ENCODE results near the gene NPHP4.

The NPHP4 gene

DNA sequence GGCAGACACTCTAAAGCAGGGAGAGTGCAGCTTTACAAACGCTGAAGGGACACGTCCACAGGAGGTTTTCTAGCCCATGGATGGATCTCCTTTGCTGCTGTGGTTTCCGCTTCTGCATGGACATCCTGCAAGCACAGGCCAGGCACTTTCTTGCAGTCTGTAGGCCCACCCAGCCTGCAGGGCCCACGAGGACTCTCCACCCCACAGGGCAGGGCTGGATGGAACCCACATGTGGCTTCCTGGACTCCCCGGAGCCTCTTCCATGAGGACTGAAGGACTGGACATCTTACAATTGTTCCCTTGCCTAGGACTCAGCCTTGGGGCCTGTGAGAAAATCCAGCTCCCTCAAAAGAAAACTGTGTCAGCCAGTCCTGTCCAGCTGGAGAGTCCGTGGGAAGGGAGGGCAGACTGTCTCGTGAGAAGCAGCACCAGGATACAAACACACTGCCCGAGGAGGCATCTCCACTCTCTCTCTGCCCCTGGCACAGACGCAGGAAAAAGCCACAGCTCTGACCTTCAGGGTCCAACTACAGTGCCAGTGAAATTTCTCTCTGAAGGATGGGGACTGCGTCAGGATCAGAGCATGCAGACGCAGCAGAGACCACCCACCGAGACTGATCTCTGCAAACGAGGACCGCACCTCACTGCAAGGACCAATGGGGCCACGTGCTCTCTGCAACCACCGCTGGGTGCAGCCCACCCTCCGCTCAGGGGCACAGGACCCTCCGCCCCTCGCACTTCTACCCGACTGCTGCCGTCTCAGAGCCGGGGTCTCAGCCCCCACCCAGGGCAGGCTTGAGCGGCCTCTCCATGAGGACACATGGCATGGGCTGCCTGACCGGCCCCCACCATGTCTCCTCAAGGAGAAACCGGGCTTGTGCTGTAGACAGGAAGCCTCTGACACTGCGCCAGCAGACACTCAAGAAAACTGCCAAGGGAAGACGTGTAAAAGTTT lies 130.1 kb downstream of the NPHP4 start:
- TF ChIP-seq, protein P1, sequence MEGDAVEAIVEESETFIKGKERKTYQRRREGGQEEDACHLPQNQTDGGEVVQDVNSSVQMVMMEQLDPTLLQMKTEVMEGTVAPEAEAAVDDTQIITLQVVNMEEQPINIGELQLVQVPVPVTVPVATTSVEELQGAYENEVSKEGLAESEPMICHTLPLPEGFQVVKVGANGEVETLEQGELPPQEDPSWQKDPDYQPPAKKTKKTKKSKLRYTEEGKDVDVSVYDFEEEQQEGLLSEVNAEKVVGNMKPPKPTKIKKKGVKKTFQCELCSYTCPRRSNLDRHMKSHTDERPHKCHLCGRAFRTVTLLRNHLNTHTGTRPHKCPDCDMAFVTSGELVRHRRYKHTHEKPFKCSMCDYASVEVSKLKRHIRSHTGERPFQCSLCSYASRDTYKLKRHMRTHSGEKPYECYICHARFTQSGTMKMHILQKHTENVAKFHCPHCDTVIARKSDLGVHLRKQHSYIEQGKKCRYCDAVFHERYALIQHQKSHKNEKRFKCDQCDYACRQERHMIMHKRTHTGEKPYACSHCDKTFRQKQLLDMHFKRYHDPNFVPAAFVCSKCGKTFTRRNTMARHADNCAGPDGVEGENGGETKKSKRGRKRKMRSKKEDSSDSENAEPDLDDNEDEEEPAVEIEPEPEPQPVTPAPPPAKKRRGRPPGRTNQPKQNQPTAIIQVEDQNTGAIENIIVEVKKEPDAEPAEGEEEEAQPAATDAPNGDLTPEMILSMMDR (conservative IDR thresholded peaks at IDR 0.05; ENCODE audit: low read depth) = no peak
- H3K27ac ChIP-seq = no peak overlapping the region
- ChIA-PET POLR2A (ENCODE audit: low non-redundant PET) (no interaction called here), CTCF (interaction anchor here (0.6 kb wide), 1 partner anchor 108 kb away, joined by 3 read pairs; no protein-coding TSS in a partner anchor)
- no peak for DNase-seq (ENCODE audit: low spot score)

DNA sequence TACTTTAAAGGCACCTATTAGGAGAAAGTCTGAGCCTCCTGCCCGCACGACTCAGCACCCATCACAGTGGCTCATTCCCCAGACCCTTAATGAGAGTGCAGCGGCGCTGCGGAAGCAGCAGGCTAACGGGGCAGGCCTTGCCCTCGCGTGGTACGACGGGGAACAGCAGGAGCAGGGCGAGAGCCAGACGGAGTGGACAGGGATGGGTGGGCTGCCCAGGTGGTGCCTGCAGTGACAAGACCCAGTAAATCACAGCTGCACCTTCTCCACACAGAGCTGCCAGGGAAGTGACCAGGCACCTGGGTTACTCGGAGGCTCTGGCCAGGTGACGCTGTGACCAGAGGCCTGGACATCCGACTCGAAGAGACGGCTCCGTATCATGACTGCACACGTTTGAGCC lies 131.9 kb downstream of the NPHP4 start:
- ChIA-PET CTCF (interaction anchor here (0.5 kb wide), 1 partner anchor 34 kb away, joined by 3 read pairs; no protein-coding TSS in a partner anchor), POLR2A (ENCODE audit: low non-redundant PET) (no interaction called here)
- TF ChIP-seq, protein P1 (conservative IDR thresholded peaks at IDR 0.05; ENCODE audit: low read depth) = no peak
- no peak overlapping the region for H3K27ac ChIP-seq
- no peak for DNase-seq (ENCODE audit: low spot score)

DNA sequence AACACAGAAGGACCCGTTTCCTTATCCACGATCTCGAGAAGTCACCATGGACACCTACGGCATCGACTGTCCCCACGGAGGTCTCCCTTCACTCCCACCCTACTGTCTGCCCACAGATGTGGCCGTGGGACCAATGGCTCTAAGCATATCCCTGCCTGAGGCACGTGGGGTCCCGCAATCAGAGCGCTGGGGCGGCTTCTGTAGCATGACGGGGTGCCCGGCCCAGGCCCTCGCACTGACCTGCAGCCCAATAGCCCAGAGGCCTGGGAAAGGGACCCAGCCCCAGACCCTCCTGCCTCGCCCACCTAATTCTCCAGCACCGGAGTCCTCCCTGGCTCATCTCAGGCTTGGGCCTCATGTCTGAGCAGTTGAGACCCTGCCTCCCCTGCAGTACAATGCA lies 132.5 kb downstream of the NPHP4 start:
- TF ChIP-seq, protein P1 (conservative IDR thresholded peaks at IDR 0.05; ENCODE audit: low read depth) = no peak
- ChIA-PET CTCF (interaction anchor here (0.5 kb wide), 1 partner anchor 223 kb away, joined by 3 read pairs; no protein-coding TSS in a partner anchor), POLR2A (ENCODE audit: low non-redundant PET) (no interaction called here)
- DNase-seq (ENCODE audit: low spot score) = no peak
- no peak overlapping the region for H3K27ac ChIP-seq

DNA sequence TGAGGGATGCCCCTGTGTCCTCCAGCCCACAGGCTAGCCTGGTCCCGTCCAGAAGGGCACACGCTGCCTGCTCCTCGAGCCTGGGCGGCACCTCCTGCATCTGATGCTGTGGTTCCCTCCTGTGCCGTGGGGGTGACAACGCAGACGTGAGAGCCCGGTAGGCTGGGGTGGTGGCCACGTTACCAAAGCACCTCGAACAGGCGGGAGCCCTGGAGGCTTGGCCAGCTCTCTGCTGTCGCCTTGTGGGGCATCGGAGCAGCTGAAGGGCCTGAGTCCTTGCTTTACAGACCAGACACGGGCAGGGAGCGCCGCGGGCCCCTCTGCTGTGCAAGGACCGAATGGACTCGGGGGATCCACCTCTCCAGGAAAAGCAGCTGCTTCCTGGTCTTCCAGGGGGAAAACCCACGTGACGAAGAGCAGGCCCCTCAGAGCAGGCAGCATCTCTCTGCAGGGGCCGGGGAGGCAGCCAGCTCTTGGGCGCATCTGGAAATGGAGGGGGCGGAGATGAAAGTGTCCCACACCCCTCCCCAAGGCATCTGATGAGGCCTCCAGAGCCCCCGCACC lies 133.3 kb downstream of the NPHP4 start:
- ChIA-PET CTCF (no interaction called here), POLR2A (ENCODE audit: low non-redundant PET) (no interaction called here)
- H3K27ac ChIP-seq = no peak overlapping the region
- TF ChIP-seq, protein P1 (conservative IDR thresholded peaks at IDR 0.05; ENCODE audit: low read depth) = no peak
- DNase-seq (ENCODE audit: low spot score) = no peak

DNA sequence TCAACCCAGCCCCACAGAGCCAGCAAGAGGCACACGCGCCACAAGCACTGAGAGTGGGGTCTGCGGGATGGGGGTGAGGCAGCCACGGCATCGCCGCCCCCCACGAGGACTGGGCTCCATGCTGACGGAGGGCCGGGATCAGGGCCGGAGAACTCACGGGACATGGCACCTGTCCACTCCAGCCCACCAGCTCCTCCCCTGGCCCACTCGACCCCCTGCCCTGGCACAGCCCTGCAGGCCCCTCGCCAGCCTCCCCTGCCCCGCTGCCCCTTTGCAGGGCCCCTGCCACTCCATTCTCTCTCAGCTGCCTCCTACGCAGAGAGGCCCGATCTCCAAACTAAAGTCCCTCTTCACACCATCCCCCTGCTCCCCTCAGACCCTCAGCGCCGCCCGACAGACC lies 134.0 kb downstream of the NPHP4 start:
- H3K27ac ChIP-seq = no peak overlapping the region
- ChIA-PET CTCF (no interaction called here), POLR2A (ENCODE audit: low non-redundant PET) (no interaction called here)
- DNase-seq (ENCODE audit: low spot score) = no peak
- TF ChIP-seq, protein P1 (conservative IDR thresholded peaks at IDR 0.05; ENCODE audit: low read depth) = no peak

DNA sequence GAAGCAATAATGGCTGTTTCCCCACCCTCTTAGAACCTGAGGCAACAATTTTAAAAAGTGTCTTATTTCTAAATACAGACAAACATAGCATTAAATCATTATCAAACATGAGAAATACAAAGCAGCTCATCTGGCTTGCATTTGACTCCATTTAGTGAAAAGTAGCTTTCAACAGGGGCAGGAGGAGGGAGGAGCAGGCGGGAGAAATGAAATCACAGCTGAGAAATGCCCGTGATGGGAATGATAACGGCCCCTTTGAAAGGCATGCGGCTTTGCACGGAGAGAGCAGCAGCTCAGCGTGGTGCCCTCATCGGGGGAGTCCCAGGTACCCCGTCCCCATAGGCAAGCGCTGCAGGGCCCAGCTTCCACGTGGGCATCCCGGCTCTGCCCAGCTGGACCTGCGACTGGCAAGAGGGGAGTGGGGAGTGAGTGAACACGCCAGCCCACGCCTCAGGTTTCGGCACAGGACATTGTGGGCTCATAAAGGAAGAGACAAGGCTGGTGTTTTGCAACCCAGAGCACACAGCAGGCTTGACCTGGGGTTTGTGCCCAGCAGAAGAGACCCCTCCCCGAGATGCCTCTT lies 134.6 kb downstream of the NPHP4 start:
- DNase-seq (ENCODE audit: low spot score) = no peak
- POLR2A ChIA-PET (ENCODE audit: low non-redundant PET) = no interaction called here
- H3K27ac ChIP-seq = no peak overlapping the region
- TF ChIP-seq, protein P1 (conservative IDR thresholded peaks at IDR 0.05; ENCODE audit: low read depth) = no peak
- CTCF ChIA-PET = interaction anchor here (1.1 kb wide), 1 partner anchor 11 kb away, joined by 4 read pairs; no protein-coding TSS in a partner anchor

All from RWPE1 (cell line).